Measurements from ENCODE around the gene CAPSL.

DNA sequence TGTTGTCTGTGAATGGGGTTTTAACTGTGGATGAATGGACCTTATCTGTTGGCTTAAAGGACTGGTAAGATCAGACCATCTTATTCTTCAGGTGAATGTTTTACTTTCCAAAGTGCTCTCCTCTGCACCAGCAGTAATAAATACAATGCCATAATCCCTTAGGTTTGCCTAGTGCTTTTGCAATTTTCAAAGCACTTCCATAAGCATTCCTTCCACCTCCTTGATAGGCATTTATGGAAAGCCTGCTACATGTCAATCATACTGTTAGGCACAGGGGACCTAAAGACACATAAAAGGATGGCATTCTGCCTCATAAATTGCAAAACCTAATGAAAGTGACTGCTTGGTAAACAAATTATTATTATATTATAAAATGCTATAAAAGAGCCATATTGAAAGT, 60.3 kb downstream of the CAPSL start:
- TF ChIP-seq, protein P1, sequence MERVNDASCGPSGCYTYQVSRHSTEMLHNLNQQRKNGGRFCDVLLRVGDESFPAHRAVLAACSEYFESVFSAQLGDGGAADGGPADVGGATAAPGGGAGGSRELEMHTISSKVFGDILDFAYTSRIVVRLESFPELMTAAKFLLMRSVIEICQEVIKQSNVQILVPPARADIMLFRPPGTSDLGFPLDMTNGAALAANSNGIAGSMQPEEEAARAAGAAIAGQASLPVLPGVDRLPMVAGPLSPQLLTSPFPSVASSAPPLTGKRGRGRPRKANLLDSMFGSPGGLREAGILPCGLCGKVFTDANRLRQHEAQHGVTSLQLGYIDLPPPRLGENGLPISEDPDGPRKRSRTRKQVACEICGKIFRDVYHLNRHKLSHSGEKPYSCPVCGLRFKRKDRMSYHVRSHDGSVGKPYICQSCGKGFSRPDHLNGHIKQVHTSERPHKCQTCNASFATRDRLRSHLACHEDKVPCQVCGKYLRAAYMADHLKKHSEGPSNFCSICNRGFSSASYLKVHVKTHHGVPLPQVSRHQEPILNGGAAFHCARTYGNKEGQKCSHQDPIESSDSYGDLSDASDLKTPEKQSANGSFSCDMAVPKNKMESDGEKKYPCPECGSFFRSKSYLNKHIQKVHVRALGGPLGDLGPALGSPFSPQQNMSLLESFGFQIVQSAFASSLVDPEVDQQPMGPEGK (CRISPR knock-in tag; IDR thresholded peaks at IDR 0.05; ENCODE audit: borderline replicate concordance): no peak
- TF ChIP-seq ZNF8 (CRISPR knock-in tag; IDR thresholded peaks at IDR 0.05) (no peak), ZNF565 (CRISPR knock-in tag; conservative IDR thresholded peaks at IDR 0.05; ENCODE audit: low read depth) (no peak), CSDC2 (CRISPR knock-in tag; IDR thresholded peaks at IDR 0.05) (no peak), SNAI2 (CRISPR knock-in tag; IDR thresholded peaks at IDR 0.05) (no peak), RARB (CRISPR knock-in tag; IDR thresholded peaks at IDR 0.05) (no peak), TCF4 (CRISPR knock-in tag; IDR thresholded peaks at IDR 0.05; ENCODE audit: borderline replicate concordance) (no peak), ARNTL (CRISPR knock-in tag; IDR thresholded peaks at IDR 0.05; ENCODE audit: borderline replicate concordance, low read depth) (no peak), ISL1 (CRISPR knock-in tag; IDR thresholded peaks at IDR 0.05) (no peak), ZFP3 (CRISPR knock-in tag; IDR thresholded peaks at IDR 0.05) (no peak)
- TF ChIP-seq, protein P2, sequence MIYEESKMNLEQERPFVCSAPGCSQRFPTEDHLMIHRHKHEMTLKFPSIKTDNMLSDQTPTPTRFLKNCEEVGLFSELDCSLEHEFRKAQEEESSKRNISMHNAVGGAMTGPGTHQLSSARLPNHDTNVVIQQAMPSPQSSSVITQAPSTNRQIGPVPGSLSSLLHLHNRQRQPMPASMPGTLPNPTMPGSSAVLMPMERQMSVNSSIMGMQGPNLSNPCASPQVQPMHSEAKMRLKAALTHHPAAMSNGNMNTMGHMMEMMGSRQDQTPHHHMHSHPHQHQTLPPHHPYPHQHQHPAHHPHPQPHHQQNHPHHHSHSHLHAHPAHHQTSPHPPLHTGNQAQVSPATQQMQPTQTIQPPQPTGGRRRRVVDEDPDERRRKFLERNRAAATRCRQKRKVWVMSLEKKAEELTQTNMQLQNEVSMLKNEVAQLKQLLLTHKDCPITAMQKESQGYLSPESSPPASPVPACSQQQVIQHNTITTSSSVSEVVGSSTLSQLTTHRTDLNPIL (CRISPR knock-in tag; IDR thresholded peaks at IDR 0.05; ENCODE audit: low read depth): no peak

All from SK-N-SH treated with all-trans-retinoic acid at 6 μM for 48 hours (cell line).